Astrocyte (in vitro differentiated cells and primary cell): Measurements from ENCODE around the gene EGFR. TPM values are rescaled to one million over a fixed set of nuclear protein-coding genes. Genes with fewer than 3 reads are reported as not detected.

Source experiments
- DNase-seq: peaks from one replicate; pipeline ENCODE4 v3.0.0-alpha.2; 2010; ENCODE audit warnings: low read depth
- FAIRE-seq: peaks from 2 replicates; lab custom pipeline; 2011; peaks lifted over from hg19 to GRCh38; lab: Jason Lieb, UNC
- H2AFZ ChIP-seq: 2 replicates; pipeline ENCODE4 v1.6.0; 2012; ENCODE audit warnings: low read depth, low read length, inconsistent platforms
- H3K27ac ChIP-seq: 2 replicates; pipeline ENCODE4 v1.5.1; 2011; ENCODE audit warnings: low read depth, low read length, inconsistent platforms
- H3K27me3 ChIP-seq: 2 replicates; pipeline ENCODE4 v1.6.0; 2011; ENCODE audit warnings: low read length, inconsistent platforms; ENCODE audit not compliant: insufficient read depth
- H3K36me3 ChIP-seq: 2 replicates; pipeline ENCODE4 v1.5.1; 2011; ENCODE audit warnings: low read length, inconsistent platforms; ENCODE audit not compliant: insufficient read depth
- H3K4me1 ChIP-seq: 2 replicates; pipeline ENCODE4 v1.5.1; 2011; ENCODE audit warnings: low read length, inconsistent platforms; ENCODE audit not compliant: insufficient read depth
- H3K4me2 ChIP-seq: 2 replicates; pipeline ENCODE4 v1.6.0; 2012; ENCODE audit warnings: low read length, inconsistent platforms
- H3K4me3 ChIP-seq: 2 replicates; pipeline ENCODE4 v1.5.1; 2011; ENCODE audit warnings: low read depth, mild to moderate bottlenecking, low read length, inconsistent platforms; ENCODE audit not compliant: insufficient read depth
- H3K79me2 ChIP-seq: 2 replicates; pipeline ENCODE4 v1.6.0; 2012; ENCODE audit warnings: mild to moderate bottlenecking, low read length, inconsistent platforms; ENCODE audit not compliant: insufficient read depth
- H3K9ac ChIP-seq: 2 replicates; pipeline ENCODE4 v1.6.0; 2012; ENCODE audit warnings: mild to moderate bottlenecking, low read length, inconsistent platforms
- H3K9me3 ChIP-seq: 2 replicates; pipeline ENCODE4 v1.5.1; 2012; ENCODE audit warnings: low read depth, mild to moderate bottlenecking, low read length, inconsistent platforms; ENCODE audit not compliant: insufficient read depth
- H4K20me1 ChIP-seq: 2 replicates; pipeline ENCODE4 v1.6.0; 2012; ENCODE audit warnings: low read length, inconsistent platforms; ENCODE audit not compliant: insufficient read depth
- H3K27ac Mint-ChIP-seq: one replicate; pipeline ENCODE4 v1.8.0; 2021; ENCODE audit warnings: mild to moderate bottlenecking, mixed read lengths; ENCODE audit not compliant: unreplicated experiment
- H3K27me3 Mint-ChIP-seq: one replicate; pipeline ENCODE4 v1.8.0; 2021; ENCODE audit warnings: low read depth, mixed read lengths; ENCODE audit not compliant: unreplicated experiment
- H3K36me3 Mint-ChIP-seq: one replicate; pipeline ENCODE4 v1.8.0; 2021; ENCODE audit warnings: low read depth, mixed read lengths; ENCODE audit not compliant: unreplicated experiment
- H3K4me1 Mint-ChIP-seq: one replicate; pipeline ENCODE4 v1.8.0; 2021; ENCODE audit warnings: low read depth, mixed read lengths; ENCODE audit not compliant: unreplicated experiment
- H3K4me3 Mint-ChIP-seq: one replicate; pipeline ENCODE4 v1.8.0; 2021; ENCODE audit warnings: mild to moderate bottlenecking, moderate library complexity, mixed read lengths; ENCODE audit not compliant: unreplicated experiment
- H3K9me3 Mint-ChIP-seq: one replicate; pipeline ENCODE4 v1.8.0; 2021; ENCODE audit warnings: mild to moderate bottlenecking, mixed read lengths; ENCODE audit not compliant: unreplicated experiment
- EZH2 ChIP-seq: IDR thresholded peaks from 2 replicates; pipeline ENCODE4 v1.6.1; 2012; ENCODE audit warnings: mild to moderate bottlenecking, low read length, inconsistent platforms; ENCODE audit not compliant: insufficient read depth
- total RNA-seq: library from RNA; stranded (reverse); gene quantifications from 2 replicates; pipeline ENCODE4 v1.2.1, GENCODE V29; 2021
- TF ChIP-seq, protein P1 (sequence below): IDR thresholded peaks from 2 replicates; pipeline ENCODE4 v1.5.1; 2011; ENCODE audit warnings: low read depth, mild to moderate bottlenecking, inconsistent platforms, low read length, moderate library complexity; ENCODE audit not compliant: insufficient read depth

EGFR gene
- total RNA-seq, 1 donor from 2014 or later = 27.3 TPM

DNA sequence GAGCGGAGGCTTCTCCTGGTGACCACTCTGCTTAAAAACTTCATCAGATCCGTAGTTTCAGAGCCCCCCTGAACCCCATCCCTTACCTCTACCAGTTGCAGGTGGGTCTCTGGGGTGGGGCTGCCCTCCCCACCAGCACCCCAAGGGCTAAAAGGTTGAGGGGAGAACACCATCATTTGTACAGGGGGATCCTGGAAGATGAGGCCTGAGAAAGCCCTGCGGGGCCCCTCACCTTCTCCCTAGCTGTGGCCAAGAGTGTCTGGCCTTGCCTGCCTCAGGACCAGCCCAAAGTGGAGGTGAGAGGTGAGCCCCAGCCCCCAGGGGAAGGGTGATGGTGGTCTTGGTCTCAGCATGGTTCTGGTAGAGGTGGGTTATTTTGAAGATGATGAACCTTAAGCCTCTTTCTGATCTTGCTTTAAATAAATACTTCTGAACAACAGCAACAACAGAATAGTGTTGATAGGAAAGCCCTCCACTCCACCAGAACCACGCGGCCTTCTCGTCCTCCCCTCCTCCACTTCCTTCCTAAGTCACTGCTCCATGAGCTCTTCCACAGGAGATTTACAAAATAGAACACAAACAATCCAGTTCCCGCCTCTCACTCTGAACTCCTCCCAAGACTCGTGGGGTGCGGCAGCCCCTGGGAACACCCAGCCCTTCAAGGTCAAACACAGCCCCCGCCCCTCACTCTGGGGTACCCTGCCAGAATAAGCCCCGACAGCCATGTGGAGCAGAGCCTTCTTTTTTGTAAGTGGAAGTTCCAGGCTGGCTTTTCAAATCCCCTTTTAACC, 169.1 kb downstream of the EGFR start:
- TF ChIP-seq EZH2 = no peak
- TF ChIP-seq, protein P1, sequence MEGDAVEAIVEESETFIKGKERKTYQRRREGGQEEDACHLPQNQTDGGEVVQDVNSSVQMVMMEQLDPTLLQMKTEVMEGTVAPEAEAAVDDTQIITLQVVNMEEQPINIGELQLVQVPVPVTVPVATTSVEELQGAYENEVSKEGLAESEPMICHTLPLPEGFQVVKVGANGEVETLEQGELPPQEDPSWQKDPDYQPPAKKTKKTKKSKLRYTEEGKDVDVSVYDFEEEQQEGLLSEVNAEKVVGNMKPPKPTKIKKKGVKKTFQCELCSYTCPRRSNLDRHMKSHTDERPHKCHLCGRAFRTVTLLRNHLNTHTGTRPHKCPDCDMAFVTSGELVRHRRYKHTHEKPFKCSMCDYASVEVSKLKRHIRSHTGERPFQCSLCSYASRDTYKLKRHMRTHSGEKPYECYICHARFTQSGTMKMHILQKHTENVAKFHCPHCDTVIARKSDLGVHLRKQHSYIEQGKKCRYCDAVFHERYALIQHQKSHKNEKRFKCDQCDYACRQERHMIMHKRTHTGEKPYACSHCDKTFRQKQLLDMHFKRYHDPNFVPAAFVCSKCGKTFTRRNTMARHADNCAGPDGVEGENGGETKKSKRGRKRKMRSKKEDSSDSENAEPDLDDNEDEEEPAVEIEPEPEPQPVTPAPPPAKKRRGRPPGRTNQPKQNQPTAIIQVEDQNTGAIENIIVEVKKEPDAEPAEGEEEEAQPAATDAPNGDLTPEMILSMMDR = no peak
- Mint-ChIP-seq H3K27ac (no peak overlapping the region), H3K4me3 (no peak overlapping the region), H3K27me3 (no peaks in the 10 kb centered on the region), H3K4me1 (peaks cover 37% of the 10 kb centered on the region), H3K36me3 (peaks cover 8% of the 10 kb centered on the region), H3K9me3 (no peaks in the 10 kb centered on the region)
- FAIRE-seq (no peak), DNase-seq (no peak)
- Histone ChIP-seq H3K9ac (no peak overlapping the region), H4K20me1 (no peaks in the 10 kb centered on the region), H3K4me1 (peaks cover 53% of the 10 kb centered on the region), H3K27ac (no peak overlapping the region), H3K36me3 (peaks cover 19% of the 10 kb centered on the region), H3K4me3 (no peak overlapping the region), H3K4me2 (no peak overlapping the region), H3K9me3 (no peaks in the 10 kb centered on the region), H2AFZ (no peak overlapping the region), H3K27me3 (no peaks in the 10 kb centered on the region), H3K79me2 (no peaks in the 10 kb centered on the region)

DNA sequence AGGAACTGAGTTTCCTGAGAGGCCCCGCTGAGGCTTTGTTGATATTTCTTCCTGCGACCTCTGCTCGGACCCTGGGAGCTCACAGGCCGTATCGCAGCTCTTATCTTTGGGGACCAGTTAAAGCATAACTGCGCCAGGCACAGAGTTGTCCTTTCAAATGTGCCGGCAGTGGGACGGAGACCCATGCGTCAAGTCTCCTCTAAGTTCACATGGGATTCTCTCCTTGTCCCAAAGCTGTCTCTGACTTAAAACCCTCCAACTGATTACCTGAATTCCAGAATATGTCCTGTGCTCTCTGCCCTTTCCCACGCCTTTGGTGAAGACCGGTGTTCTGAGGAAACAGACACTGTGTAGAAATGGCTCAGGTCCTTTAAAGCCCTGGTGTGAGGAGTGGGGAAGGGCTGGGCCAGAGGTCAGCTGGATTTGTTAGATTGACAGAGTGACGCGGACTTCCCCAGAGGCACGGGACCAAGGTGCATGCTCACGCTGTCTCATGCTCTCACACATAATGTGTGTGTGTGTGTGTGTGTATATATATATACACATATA, 169.8 kb downstream of the EGFR start:
- Histone ChIP-seq H3K4me3 (no peak overlapping the region), H3K27ac (no peak overlapping the region), H3K4me2 (no peak overlapping the region), H3K9me3 (no peaks in the 10 kb centered on the region), H3K27me3 (no peaks in the 10 kb centered on the region), H3K9ac (no peak overlapping the region), H2AFZ (no peak overlapping the region), H4K20me1 (no peaks in the 10 kb centered on the region), H3K36me3 (peaks cover 17% of the 10 kb centered on the region), H3K4me1 (peaks cover 61% of the 10 kb centered on the region), H3K79me2 (no peaks in the 10 kb centered on the region)
- H3K4me3 Mint-ChIP-seq = no peak overlapping the region
- H3K36me3 Mint-ChIP-seq = peaks cover 8% of the 10 kb centered on the region
- TF ChIP-seq, protein P1 = no peak
- TF ChIP-seq EZH2 = no peak
- no peak overlapping the region for H3K27ac Mint-ChIP-seq
- DNase-seq (no peak), FAIRE-seq (no peak)
- H3K9me3 Mint-ChIP-seq = no peaks in the 10 kb centered on the region
- no peaks in the 10 kb centered on the region for H3K27me3 Mint-ChIP-seq
- H3K4me1 Mint-ChIP-seq = peaks cover 37% of the 10 kb centered on the region
